IPS DF 6.9 (cell line): ENCODE results near the gene CHCHD5.

Experiments
- DNase-seq: peaks from one replicate; pipeline ENCODE4 v3.0.0-alpha.2; 2013; ENCODE audit warnings: low read depth, low spot score
- H3K27ac ChIP-seq: one replicate; pipeline ENCODE4 v1.5.1; 2013; ENCODE audit warnings: low read length, control low read depth
- H3K27me3 ChIP-seq: 2 replicates; pipeline ENCODE4 v1.6.1; 2013; ENCODE audit warnings: mild to moderate bottlenecking, low read length; ENCODE audit not compliant: control insufficient read depth, insufficient read depth
- H3K36me3 ChIP-seq: 2 replicates; pipeline ENCODE4 v1.6.1; 2013; ENCODE audit warnings: low read length; ENCODE audit not compliant: control insufficient read depth, insufficient read depth
- H3K4me1 ChIP-seq: 2 replicates; pipeline ENCODE4 v1.6.1; 2013; ENCODE audit warnings: low read length; ENCODE audit not compliant: control insufficient read depth, insufficient read depth
- H3K4me3 ChIP-seq: 2 replicates; pipeline ENCODE4 v1.5.1; 2013; ENCODE audit warnings: mild to moderate bottlenecking, low read length
- H3K9me3 ChIP-seq: 2 replicates; pipeline ENCODE4 v1.6.1; 2013; ENCODE audit warnings: low read length, inconsistent platforms; ENCODE audit not compliant: control insufficient read depth, insufficient read depth
- WGBS: extraction: QIAGEN DNeasy Blood & Tissue Kit; methylation state at CpG from one replicate; pipeline ENCODE4 v1.1.7; 2013; ENCODE audit warnings: mixed read lengths, missing lambda C conversion rate; ENCODE audit not compliant: insufficient read length, insufficient coverage; 5-methylcytosine and 5-hydroxymethylcytosine counted together

The CHCHD5 gene

DNA sequence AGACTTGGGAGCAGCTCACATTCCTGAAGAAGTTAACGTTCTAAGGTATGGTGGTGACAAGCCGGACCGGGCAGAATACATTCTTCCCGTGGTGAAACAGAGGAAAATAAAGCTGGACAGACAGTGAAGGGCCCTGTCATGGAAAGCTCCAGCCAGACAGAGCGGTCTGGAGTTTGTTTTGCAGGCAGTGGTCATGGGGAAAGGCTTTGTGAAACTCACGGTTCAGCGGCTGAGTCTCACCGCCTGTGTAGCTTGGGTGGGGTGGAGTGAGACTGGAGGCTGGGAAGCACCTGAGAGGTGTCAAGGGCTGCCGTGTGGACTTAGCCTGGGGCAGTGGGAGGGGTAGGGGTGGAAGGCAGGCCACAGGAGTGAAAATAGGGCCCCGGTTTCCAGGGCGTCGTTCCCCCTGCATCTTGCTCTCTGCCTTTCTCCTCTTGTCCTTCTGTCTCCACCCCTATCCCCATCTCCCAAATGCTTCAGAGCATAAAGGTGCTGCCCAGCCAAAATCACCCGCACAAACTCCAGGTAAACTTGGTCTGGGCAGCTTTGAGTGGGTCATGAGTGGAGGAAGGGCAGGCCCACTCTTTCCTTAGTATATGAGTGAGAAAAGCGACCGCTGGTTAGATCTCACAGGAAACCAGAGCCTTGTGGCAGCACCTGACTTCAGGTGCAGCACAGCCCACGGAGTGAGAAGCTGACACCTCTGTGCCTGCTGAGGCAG lies 49.9 kb downstream of the CHCHD5 start:
- DNase-seq = no peak
- no peak overlapping the region for H3K27ac ChIP-seq
- peaks cover 5% of the 10 kb centered on the region; the same call in 1 of the 2 replicates for H3K4me1 ChIP-seq

GRCh38 chr2:112634874-112635157 lies 50.4 kb downstream of the CHCHD5 start:
- Histone ChIP-seq H3K27me3 (no peaks in the 10 kb centered on the region), H3K9me3 (no peaks in the 10 kb centered on the region), H3K36me3 (no peaks in the 10 kb centered on the region), H3K4me1 (peaks cover 5% of the 10 kb centered on the region; the same call in 1 of the 2 replicates), H3K4me3 (no peak overlapping the region), H3K27ac (no peak overlapping the region)
- no peak for DNase-seq
- no CpG with 5 or more reads among the region's 6 CpGs for whole genome bisulfite sequencing

More for the DNA sequence above, 49.9 kb downstream of the CHCHD5 start:
- WGBS = no CpG with 5 or more reads among the region's 16 CpGs
- H3K36me3 ChIP-seq = no peaks in the 10 kb centered on the region
- no peaks in the 10 kb centered on the region for H3K27me3 ChIP-seq
- H3K4me3 ChIP-seq = no peak overlapping the region
- H3K9me3 ChIP-seq = no peaks in the 10 kb centered on the region

DNA sequence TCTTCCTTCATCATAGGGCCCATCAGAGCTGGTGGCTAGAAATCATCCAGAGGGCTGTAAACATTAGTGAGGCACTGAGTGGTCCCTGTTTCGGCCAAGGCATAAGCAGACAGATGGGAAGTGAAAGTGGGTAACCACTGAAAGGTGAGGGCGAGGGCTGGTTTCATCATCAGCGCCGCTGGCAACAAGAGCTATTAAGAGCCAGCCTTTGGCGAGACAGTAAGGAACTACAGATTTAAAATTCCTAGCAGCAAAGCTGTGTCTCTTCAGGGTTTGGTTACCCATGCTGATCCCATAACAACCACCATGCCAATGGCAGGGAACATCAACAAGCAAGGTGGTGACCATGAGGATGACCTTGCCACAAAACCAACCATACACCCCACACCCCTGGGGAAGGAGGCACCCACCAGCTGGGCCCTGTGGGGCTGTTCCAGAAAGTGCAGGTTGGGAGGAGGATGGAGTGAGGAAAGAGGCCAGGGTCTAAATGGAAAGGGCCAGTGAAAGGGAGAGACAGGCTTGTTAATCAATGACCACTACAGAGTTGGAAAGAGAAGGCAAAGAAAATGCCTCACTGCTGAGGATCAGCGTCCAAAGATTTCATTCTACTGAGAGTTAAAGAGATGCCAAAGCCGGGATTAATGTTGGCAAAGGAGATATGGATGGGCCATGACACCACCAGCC lies 52.3 kb downstream of the CHCHD5 start:
- Histone ChIP-seq H3K27ac (no peak overlapping the region), H3K4me1 (peaks cover under 1% of the 10 kb centered on the region; the same call in 1 of the 2 replicates), H3K27me3 (no peaks in the 10 kb centered on the region), H3K4me3 (no peak overlapping the region), H3K36me3 (no peaks in the 10 kb centered on the region), H3K9me3 (no peaks in the 10 kb centered on the region)
- DNase-seq = no peak
- no CpG with 5 or more reads among the region's 7 CpGs for WGBS

DNA sequence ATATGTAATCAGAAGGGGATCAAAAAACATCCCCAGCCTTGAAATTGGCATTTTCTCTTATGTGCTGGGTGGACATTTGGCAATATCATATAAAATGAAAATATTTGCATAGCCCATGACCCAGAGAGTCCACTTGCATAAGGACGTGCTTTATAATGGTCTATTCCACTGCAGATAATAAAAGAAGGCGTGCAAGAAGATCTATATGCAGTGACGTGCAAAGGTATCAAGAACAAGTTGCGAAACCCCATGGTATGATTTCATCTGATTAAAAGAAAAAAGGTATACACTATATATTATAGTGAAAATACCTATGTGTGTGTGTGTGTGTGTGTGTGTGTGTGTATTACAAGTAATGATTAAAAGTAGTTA lies 52.9 kb downstream of the CHCHD5 start:
- H3K4me3 ChIP-seq = no peak overlapping the region
- no peaks in the 10 kb centered on the region for H3K36me3 ChIP-seq
- no peaks in the 10 kb centered on the region for H3K27me3 ChIP-seq
- H3K9me3 ChIP-seq = no peaks in the 10 kb centered on the region
- H3K27ac ChIP-seq = no peak overlapping the region
- no peak for DNase-seq
- H3K4me1 ChIP-seq = no peaks in the 10 kb centered on the region
- no CpG with 5 or more reads among the region's 4 CpGs for WGBS
